ENCODE results near the gene CCNY. TPM values are rescaled to one million over a fixed set of nuclear protein-coding genes. Genes with fewer than 3 reads are reported as not detected.

Gene CCNY
- total RNA-seq, 3 donors from 2014 or later, result 28.7 to 41.0 (median 36.1) TPM

DNA sequence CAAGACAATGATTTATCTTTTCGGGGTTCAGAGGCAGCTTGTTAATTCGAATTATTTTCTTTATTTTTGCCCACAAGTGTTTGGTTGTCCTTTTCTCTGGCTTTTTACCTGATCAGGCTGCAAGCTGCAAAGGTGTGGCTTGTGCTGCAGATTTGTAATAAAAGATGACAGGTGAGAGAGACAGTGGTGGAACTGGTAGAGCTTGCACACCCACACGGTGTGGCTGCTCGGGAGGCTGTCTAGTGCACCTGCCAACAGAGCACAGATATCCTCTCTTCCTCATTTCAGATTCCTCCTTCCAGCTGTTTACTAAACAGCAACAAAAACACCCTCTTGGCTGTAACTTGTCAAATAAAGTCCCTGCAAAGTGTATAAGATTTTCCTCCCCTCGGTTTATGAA lies 278.0 kb downstream of the CCNY start:
- Histone ChIP-seq H3K4me1 (no peaks in the 10 kb centered on the region), H3K4me3 (no peak overlapping the region), H3K27ac (no peak overlapping the region), H3K27me3 (no peaks in the 10 kb centered on the region), H3K9me3 (no peaks in the 10 kb centered on the region), H3K36me3 (no peaks in the 10 kb centered on the region)
- intact Hi-C loops (cut with DNase I; ENCODE audit: low total_unique reads), result no loop called here
- DNase-seq (ENCODE audit: low spot score in 2 of 2), result no peak
- TF ChIP-seq CTCF (IDR thresholded peaks at IDR 0.05) (no peak), POLR2A (IDR thresholded peaks at IDR 0.05) (no peak), POLR2AphosphoS5 (IDR thresholded peaks at IDR 0.05) (no peak)

Other genes with a start within 250 kb of the CCNY start
- 10 to 100 TPM; 18.9 to 22.7 (median 20.3) TPM for gene CUL2, start 246.2 kb upstream of the CCNY start, total RNA-seq
- 10 to 100 TPM; 30.6 to 55.4 (median 41.6) TPM for gene CREM, start 209.7 kb upstream of the CCNY start, total RNA-seq